ENCODE results near the gene PCED1B.
A peak's percentile ranks its signal among the peaks of the same experiment; 100 is the strongest.
"Not testable (repeated sequence)": the region's sequence is repeated elsewhere in the genome, so short reads cannot be mapped to it uniquely, and the experiment has no call there.

PCED1B gene

GRCh38 chr12:47095446-47096236 is 16.2 kb downstream of the PCED1B start:
- no peak for DNase-seq

- peak; percentile 72 for DNase-seq
Observed at GRCh38 chr12:47097276-47097896, 18.0 kb downstream of the PCED1B start.

- no peak for DNase-seq
Observed at GRCh38 chr12:47098099-47098498, 18.7 kb downstream of the PCED1B start.

GRCh38 chr12:47099610-47100009 is 20.2 kb downstream of the PCED1B start:
- no peak for DNase-seq

GRCh38 chr12:47100160-47100559 is 20.7 kb downstream of the PCED1B start:
- no peak for DNase-seq

GRCh38 chr12:47102406-47102805 is 23.0 kb downstream of the PCED1B start:
- peak; percentile 16 for DNase-seq

GRCh38 chr12:47102845-47103651 is 23.6 kb downstream of the PCED1B start:
- DNase-seq = no peak

GRCh38 chr12:47105914-47106674 is 26.7 kb downstream of the PCED1B start:
- DNase-seq = peak; percentile 86

- DNase-seq = peak; percentile 20
Observed at GRCh38 chr12:47107446-47107845, 28.0 kb downstream of the PCED1B start.

GRCh38 chr12:47107926-47108325 is 28.5 kb downstream of the PCED1B start:
- peak; percentile 21 for DNase-seq

- DNase-seq = no peak
Observed at GRCh38 chr12:47110011-47110541, 30.7 kb downstream of the PCED1B start.

- no peak for DNase-seq
Observed at GRCh38 chr12:47110718-47111391, 31.4 kb downstream of the PCED1B start.

- no peak for DNase-seq
Observed at GRCh38 chr12:47111392-47111778, 32.0 kb downstream of the PCED1B start.

GRCh38 chr12:47111854-47112253 is 32.4 kb downstream of the PCED1B start:
- no peak for DNase-seq

- DNase-seq = no peak
Observed at GRCh38 chr12:47112679-47113078, 33.3 kb downstream of the PCED1B start.

GRCh38 chr12:47114481-47114892 is 35.1 kb downstream of the PCED1B start:
- peak; percentile 14 for DNase-seq

GRCh38 chr12:47117305-47117704 is 37.9 kb downstream of the PCED1B start:
- not testable (repeated sequence) for DNase-seq

- no peak for DNase-seq
Observed at GRCh38 chr12:47120736-47121135, 41.3 kb downstream of the PCED1B start.

GRCh38 chr12:47121146-47121545 is 41.7 kb downstream of the PCED1B start:
- DNase-seq = no peak

- no peak for DNase-seq
Observed at GRCh38 chr12:47122602-47123001, 43.2 kb downstream of the PCED1B start.

GRCh38 chr12:47123730-47124129 is 44.3 kb downstream of the PCED1B start:
- DNase-seq = no peak

- DNase-seq = no peak
Observed at GRCh38 chr12:47124451-47124850, 45.0 kb downstream of the PCED1B start.

All from NCI-H69 (cell line).